ENCODE data around the gene NAV2.

NAV2 gene

GRCh38 chr11:19872512-19873145 is 160.0 kb downstream of the NAV2 start:
- H3K4me3 ChIP-seq (ENCODE audit: low read depth, low read length) = no peak overlapping the region
- TF ChIP-seq CTCF (IDR thresholded peaks at IDR 0.05; ENCODE audit: control insufficient read depth, extremely low read depth, insufficient read depth) = no peak
- DNase-seq (ENCODE audit: low read depth) = no peak

GRCh38 chr11:19873730-19874129 is 161.1 kb downstream of the NAV2 start:
- TF ChIP-seq CTCF (IDR thresholded peaks at IDR 0.05; ENCODE audit: control insufficient read depth, extremely low read depth, insufficient read depth) = no peak
- no peak for DNase-seq (ENCODE audit: low read depth)
- H3K4me3 ChIP-seq (ENCODE audit: low read depth, low read length) = no peak overlapping the region

GRCh38 chr11:19874266-19874665 is 161.6 kb downstream of the NAV2 start:
- no peak for DNase-seq (ENCODE audit: low read depth)
- H3K4me3 ChIP-seq (ENCODE audit: low read depth, low read length) = no peak overlapping the region
- TF ChIP-seq CTCF (IDR thresholded peaks at IDR 0.05; ENCODE audit: control insufficient read depth, extremely low read depth, insufficient read depth) = no peak

DNA sequence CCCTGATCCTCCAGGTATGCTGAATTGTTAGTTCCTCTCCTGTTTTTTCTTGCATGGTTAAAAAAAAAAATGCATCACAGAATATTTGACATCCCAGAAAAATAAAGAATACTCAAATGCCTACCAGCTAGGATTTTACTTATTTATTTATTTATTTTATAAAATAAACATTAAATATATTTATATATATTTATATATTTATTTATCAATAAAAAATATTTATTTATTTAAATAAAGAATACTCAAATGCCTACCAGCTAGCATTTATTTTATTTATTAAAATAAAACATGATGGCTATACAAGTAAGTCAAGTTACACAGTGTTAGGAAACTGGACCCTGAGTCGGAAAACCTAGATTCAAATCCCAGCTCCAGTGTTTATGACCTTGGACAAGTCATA is 164.1 kb downstream of the NAV2 start:
- DNase-seq (ENCODE audit: low read depth) = no peak
- H3K4me3 ChIP-seq (ENCODE audit: low read depth, low read length) = no peak overlapping the region
- TF ChIP-seq CTCF (IDR thresholded peaks at IDR 0.05; ENCODE audit: control insufficient read depth, extremely low read depth, insufficient read depth) = no peak

GRCh38 chr11:19878520-19878919 is 165.9 kb downstream of the NAV2 start:
- TF ChIP-seq CTCF (IDR thresholded peaks at IDR 0.05; ENCODE audit: control insufficient read depth, extremely low read depth, insufficient read depth) = no peak
- DNase-seq (ENCODE audit: low read depth) = no peak
- no peak overlapping the region for H3K4me3 ChIP-seq (ENCODE audit: low read depth, low read length)

- TF ChIP-seq CTCF (IDR thresholded peaks at IDR 0.05; ENCODE audit: control insufficient read depth, extremely low read depth, insufficient read depth) = no peak
Measured at GRCh38 chr11:19879307-19880087, 166.9 kb downstream of the NAV2 start.

DNA sequence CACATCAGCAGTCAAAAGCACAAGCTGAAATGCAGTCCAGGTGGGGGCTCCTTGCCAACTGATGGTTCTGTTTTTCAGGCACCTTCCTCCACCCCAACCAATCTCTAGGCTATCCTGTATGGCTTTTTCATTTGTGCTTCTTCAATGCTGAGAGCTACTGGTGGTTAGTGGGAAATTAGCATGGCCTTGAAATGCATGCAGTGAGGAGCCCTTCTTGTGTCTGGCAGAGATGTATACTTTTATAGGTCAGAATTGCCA is 167.4 kb downstream of the NAV2 start:
- TF ChIP-seq CTCF (IDR thresholded peaks at IDR 0.05; ENCODE audit: control insufficient read depth, extremely low read depth, insufficient read depth) = no peak
- H3K4me3 ChIP-seq (ENCODE audit: low read depth, low read length) = no peak overlapping the region
- DNase-seq (ENCODE audit: low read depth) = no peak

More at GRCh38 chr11:19879307-19880087, 166.9 kb downstream of the NAV2 start:
- DNase-seq (ENCODE audit: low read depth) = no peak
- no peak overlapping the region for H3K4me3 ChIP-seq (ENCODE audit: low read depth, low read length)
